Mucosa of rectum (tissue), 2 donors: ENCODE results near the gene TUBA3C.
"Not testable (repeated sequence)": the region's sequence is repeated elsewhere in the genome, so short reads cannot be mapped to it uniquely, and the experiment has no call there.

Source experiments
- H3K27ac ChIP-seq, 2 donors: one replicate each; pipeline ENCODE4 v1.7.0; 2013; ENCODE audit warnings: inconsistent platforms in 2 of 2, low read depth in 2 of 2, low read length in 2 of 2
- H3K27me3 ChIP-seq, 2 donors: one replicate each; pipeline ENCODE4 v1.7.0; 2013; ENCODE audit warnings: low read length in 2 of 2; ENCODE audit not compliant: control insufficient read depth in 2 of 2, insufficient read depth in 2 of 2
- H3K36me3 ChIP-seq, 2 donors: one replicate each; pipeline ENCODE4 v1.7.0; 2013; ENCODE audit warnings: low read length in 2 of 2; ENCODE audit not compliant: control insufficient read depth in 2 of 2, insufficient read depth in 2 of 2
- H3K4me1 ChIP-seq, 2 donors: one replicate each; pipeline ENCODE4 v1.7.0; 2013; ENCODE audit warnings: low read length in 2 of 2, mild to moderate bottlenecking in 1 of 2; ENCODE audit not compliant: control insufficient read depth in 2 of 2, insufficient read depth in 2 of 2
- H3K4me3 ChIP-seq, 2 donors: one replicate each; pipeline ENCODE4 v1.7.0; 2013; ENCODE audit warnings: low read length in 2 of 2
- H3K9ac ChIP-seq, 2 donors: one replicate each; pipeline ENCODE4 v1.7.0; 2013; ENCODE audit warnings: low read length in 2 of 2, low read depth in 1 of 2, mild to moderate bottlenecking in 1 of 2
- H3K9me3 ChIP-seq, 2 donors: one replicate each; pipeline ENCODE4 v1.7.0; 2013; ENCODE audit warnings: low read length in 2 of 2; ENCODE audit not compliant: control insufficient read depth in 2 of 2
- donor health status: healthy.
- donor health status: Normal muscosa, but diverticular disease.

TUBA3C gene

DNA sequence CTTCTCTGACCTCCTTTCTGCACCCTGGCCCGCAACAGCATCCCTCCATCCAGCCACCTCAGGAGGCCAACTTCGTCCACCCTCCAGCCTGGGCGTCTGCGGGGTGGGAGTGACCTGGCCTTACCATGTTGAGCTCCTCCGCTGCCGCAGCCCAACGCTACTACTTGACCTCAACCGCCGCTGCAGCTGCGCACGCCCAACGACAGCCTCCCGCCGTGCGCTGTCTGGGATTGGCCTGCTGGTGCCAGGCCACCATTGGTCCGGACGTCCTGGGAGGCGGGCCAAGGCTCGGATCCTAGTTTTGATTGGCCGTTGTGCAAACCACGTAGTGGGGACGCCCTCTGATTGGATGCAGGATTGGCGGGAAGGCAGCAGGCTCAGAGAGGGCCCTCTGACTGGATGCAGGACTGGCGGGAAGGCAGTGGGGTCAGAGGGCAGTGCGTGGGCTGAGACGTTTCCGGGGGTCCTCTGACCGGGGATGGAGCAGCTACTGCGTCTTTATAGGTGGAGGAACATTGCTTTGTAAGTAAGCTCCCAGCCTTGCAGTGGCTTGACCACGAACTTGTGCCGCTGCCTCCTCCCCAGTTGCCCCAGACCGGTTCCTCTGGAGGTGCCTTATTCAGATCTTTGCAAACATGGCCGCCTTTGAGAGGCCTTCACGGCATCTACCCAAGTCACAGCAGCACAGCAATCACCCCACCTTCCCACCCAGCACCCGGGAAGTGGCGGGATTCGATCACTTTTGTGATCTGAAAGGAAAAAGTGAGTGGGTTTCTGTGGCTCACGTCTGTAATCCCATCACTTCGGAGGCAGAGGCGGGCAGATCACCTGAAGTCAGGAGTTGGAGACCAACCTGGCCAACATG lies at the start of gene TUBA3C:
TUBA3C (minus strand) TSS at position 204 of the 865 bp plus-strand sequence; CDS start at position 127, 77 bp downstream.
- Histone ChIP-seq H3K36me3 (no peaks in the 10 kb centered on the region), H3K4me3 (no peak within 1 kb of the TSS)

DNA sequence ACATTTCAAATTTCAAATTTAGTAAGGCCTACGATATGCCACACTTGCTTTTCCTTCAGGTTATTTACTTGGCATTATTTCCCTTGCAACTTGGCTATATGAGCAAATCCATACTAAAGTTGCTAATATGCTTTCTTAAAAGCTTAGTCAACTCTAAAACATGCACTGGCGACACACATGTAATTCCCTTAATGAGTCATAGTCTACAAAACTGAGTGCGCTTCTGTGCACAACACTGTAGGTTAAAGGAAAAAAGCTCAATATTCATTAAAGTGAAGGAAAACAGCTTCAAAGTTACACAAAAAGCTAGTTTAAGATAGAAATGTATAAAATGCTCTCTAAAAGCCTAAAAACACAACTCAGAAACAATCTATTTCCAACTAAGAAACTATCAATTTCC lies 25.8 kb upstream of the TUBA3C start:
- not testable (repeated sequence) for H3K4me1 ChIP-seq, H3K27me3 ChIP-seq, H3K27ac ChIP-seq, H3K9me3 ChIP-seq, H3K4me3 ChIP-seq, H3K9ac ChIP-seq, H3K36me3 ChIP-seq

More for the DNA sequence above, at the start of gene TUBA3C:
- Histone ChIP-seq H3K9ac (no peak within 1 kb of the TSS), H3K27me3 (no peaks in the 10 kb centered on the region), H3K27ac (no peak within 1 kb of the TSS), H3K9me3 (peaks cover 0 to 5% of the 10 kb centered on the region in 2 donors), H3K4me1 (no peaks in the 10 kb centered on the region)

DNA sequence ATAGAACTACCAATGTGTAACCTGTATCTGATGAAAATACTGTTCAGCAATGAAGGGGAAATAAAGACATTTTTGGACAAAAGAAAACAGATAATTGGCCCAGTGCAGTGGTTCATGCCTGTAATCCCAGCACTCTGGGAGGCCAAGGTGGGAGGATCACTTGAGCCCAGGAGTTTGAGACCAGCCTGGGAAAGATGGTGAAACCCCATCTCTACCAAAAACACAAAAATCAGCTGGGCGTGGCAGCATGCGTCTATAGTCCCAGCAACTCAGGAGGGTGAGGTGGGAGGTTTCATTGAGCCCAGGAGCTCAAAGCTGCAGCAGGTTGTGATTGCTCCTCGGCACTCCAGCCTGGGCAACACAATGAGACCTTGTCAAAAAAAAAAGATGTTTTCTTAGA lies 11.0 kb upstream of the TUBA3C start:
- H3K4me1 ChIP-seq, H3K27me3 ChIP-seq, H3K4me3 ChIP-seq, H3K9ac ChIP-seq, H3K36me3 ChIP-seq, H3K9me3 ChIP-seq, H3K27ac ChIP-seq: not testable (repeated sequence)

DNA sequence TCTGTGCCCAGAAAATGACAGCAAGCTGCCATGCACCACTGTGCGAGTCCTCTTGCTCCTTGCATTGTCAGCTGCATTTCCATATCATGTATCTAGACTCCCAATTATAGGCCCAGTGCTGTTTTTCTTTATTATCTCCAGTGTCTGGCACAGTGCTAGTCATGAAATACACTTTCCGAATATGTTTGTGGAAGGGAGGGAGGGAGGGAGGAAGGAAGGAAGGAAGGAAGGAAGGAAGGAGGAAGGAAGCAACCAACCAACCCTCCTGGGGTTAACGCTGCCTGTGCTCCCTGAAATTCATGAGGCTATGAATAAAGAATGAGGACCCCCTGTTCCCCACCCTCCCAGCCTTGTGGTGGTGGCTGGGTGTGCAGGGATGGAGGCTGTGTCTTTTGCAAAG lies 8.3 kb upstream of the TUBA3C start:
- not testable (repeated sequence) for H3K4me3 ChIP-seq, H3K9me3 ChIP-seq, H3K27ac ChIP-seq, H3K9ac ChIP-seq, H3K36me3 ChIP-seq, H3K4me1 ChIP-seq, H3K27me3 ChIP-seq

DNA sequence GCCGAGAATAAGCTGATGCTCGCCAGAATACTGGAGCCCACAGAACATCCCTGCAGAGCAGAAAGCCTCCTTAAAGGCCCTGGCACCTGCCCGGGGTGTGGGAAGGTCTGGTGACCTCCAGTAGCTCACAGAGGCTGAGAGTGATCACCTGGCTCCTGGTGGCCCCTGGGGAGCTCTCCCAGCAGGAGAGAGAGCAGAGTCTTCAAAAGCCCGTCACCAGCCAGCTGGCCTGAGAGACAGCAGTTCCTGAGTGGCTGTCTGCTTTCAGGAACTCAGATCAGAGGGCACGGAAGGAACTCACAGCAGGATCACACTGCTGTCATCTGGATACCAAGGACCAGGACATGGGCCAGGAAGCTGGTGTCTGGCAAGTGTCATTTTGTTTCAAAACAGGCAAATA lies 7.7 kb upstream of the TUBA3C start:
- H3K4me1 ChIP-seq, H3K9ac ChIP-seq, H3K4me3 ChIP-seq, H3K27me3 ChIP-seq, H3K36me3 ChIP-seq, H3K27ac ChIP-seq, H3K9me3 ChIP-seq: not testable (repeated sequence)

DNA sequence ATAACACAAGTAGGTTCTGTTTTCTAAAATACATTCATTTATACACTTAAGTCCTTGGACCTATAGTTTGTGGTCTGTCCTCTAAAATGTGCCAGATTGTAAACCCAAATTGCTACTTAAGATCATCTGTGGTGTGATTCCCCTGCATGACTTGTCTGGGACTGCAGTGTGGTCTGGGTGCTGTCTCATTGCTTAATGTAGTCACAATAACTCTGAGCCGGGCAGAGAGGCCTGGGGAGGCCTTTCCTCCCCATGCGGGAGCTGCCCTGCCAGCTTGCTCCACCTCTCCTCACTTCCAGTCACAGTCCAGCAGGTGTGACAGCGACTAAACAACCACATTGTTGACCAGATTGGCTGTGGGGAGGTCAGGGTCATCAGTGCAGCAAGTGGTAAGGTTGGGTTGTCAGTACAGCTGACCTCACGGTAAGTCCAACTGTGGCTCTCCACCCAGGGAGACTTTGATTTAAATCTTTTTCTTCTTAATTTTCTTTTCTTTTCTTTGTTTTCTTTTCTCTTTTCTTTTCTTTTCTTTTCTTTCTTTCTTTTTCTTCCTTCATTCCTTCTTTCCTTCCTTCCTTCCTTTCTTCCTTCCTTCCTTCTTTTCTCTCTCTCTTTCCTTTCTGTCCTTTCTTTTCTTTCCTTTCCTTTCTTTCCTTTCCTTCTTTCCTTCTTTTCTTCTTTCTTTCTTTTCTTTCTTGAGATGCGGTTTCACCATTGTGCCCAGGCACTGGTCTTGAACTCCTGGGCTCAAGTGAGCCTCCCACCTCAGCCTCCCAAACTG lies 4.4 kb upstream of the TUBA3C start:
- Histone ChIP-seq H3K27me3 (no peaks in the 10 kb centered on the region), H3K4me3 (no peak overlapping the region), H3K4me1 (no peaks in the 10 kb centered on the region), H3K36me3 (no peaks in the 10 kb centered on the region), H3K27ac (no peak overlapping the region), H3K9ac (no peak overlapping the region), H3K9me3 (peaks cover 0 to 2% of the 10 kb centered on the region in 2 donors)

DNA sequence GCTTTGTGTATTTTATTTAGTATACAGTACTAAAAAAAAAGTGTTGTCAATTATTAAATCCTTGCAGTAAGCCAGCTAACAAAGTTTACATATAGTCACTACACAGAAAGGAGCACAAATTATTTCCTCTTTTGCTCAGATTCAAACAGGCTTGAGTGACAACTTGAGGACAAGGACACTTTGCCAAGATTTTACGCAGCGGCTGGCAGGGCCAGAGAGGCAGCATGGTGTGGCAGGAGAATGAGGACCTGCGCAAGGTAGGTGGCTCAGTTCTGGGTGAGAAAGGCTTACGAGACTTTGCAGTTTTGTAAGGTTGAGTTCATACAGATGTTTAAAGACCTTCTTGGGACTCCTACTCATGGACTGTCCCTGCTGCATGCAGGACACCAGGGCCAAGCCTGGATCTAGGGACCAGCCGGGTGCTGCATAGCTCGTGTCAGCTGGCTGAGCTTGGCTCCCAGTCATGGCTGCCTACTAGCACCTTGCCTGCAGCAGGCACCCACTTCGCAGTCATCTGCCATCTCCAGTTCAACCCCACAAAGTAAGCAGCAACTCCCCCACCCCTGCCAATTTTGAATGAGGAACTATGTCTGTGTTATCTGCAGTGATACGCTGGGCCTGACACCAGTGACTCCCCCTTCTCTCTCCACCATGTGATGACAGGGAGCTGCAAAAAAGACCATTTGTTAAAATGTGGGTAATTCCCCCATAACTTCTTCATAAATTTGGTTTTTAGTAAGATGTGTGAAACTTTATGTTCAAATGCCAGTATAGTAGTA lies 3.7 kb upstream of the TUBA3C start:
- H3K36me3 ChIP-seq: no peaks in the 10 kb centered on the region
- H3K27me3 ChIP-seq: no peaks in the 10 kb centered on the region
- no peak overlapping the region for H3K4me3 ChIP-seq
- H3K9me3 ChIP-seq: peaks cover 0 to 1% of the 10 kb centered on the region in 2 donors
- no peak overlapping the region for H3K27ac ChIP-seq
- H3K9ac ChIP-seq: no peak overlapping the region
- no peaks in the 10 kb centered on the region for H3K4me1 ChIP-seq

DNA sequence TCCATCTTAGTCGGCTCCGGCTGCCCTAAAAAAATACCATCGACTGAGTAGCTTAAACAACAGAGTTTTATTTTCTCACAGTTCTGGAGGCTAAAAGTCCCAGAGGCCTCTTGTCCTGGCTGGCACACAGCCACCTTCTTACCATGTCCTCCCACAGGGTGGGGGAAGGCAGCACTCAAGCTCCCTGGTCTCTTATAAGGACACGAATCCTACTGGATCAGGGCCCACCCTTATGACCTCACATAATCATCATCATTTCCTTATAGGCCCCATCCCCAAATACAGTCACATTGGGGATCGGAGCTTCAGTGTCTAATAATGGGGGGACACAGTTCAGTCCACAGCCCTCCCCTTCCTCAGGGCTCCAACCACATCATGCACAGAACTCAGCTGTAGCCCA lies 2.6 kb upstream of the TUBA3C start:
- no peak overlapping the region for H3K4me3 ChIP-seq
- no peaks in the 10 kb centered on the region for H3K4me1 ChIP-seq
- H3K9me3 ChIP-seq: peaks cover 0 to 5% of the 10 kb centered on the region in 2 donors
- H3K36me3 ChIP-seq: no peaks in the 10 kb centered on the region
- H3K27me3 ChIP-seq: no peaks in the 10 kb centered on the region
- no peak overlapping the region for H3K9ac ChIP-seq
- no peak overlapping the region for H3K27ac ChIP-seq

DNA sequence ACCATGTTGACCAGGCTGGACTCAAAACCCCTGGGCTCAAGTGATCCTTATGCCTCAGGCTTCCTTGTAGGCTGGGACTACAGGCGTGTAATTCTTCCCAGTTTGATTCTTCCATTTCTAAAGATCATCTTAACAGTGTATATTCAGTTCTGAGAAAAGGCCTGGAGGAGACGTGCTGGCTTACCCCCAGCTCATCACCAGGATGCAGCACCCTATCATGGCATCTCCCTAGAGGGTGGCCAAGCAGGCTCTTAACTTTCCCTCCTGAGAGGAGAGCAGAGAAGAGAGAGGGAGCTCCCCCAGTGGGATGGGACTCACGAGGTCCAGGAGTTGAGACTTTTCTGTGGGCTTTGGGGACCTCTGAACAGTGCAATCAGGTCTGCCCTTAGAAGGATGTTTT lies 2.1 kb upstream of the TUBA3C start:
- Histone ChIP-seq H3K27ac (no peak overlapping the region), H3K27me3 (no peaks in the 10 kb centered on the region), H3K9me3 (peaks cover 0 to 5% of the 10 kb centered on the region in 2 donors), H3K9ac (no peak overlapping the region), H3K4me3 (no peak overlapping the region), H3K36me3 (no peaks in the 10 kb centered on the region), H3K4me1 (no peaks in the 10 kb centered on the region)

DNA sequence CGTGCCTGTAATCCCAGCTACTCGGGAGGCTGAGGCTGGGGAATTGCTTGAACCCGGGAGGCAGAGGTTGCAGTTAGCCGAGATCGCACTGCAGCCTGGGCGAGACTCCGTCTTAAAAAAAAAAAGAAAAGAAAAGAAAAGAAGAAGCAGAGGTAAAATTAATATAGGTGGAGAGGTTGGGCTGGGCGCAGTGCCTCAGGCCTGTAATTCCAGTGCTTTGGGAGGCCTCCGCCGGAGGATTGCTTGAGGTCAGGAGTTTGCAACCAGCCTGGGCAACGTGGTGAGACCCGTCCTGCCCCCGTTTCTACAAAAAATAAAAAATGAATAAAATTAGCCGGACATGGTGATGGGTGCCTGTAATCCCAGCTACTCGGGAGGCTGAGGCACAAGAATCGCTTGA lies 912 bp upstream of the TUBA3C start:
- H3K36me3 ChIP-seq: no peaks in the 10 kb centered on the region
- peaks cover 0 to 5% of the 10 kb centered on the region in 2 donors for H3K9me3 ChIP-seq
- H3K27me3 ChIP-seq: no peaks in the 10 kb centered on the region
- H3K27ac ChIP-seq: no peak overlapping the region
- no peaks in the 10 kb centered on the region for H3K4me1 ChIP-seq
- no peak overlapping the region for H3K9ac ChIP-seq
- H3K4me3 ChIP-seq: no peak overlapping the region
